ENCODE measurements around the gene TASP1.
"Not testable (repeated sequence)": the region's sequence is repeated elsewhere in the genome, so short reads cannot be mapped to it uniquely, and the experiment has no call there.

Gene TASP1

GRCh38 chr20:13382786-13383185 lies 255.9 kb downstream of the TASP1 start:
- DNase-seq: no peak

GRCh38 chr20:13380497-13381229 lies 258.1 kb downstream of the TASP1 start:
- not testable (repeated sequence) for DNase-seq

GRCh38 chr20:13373400-13373799 lies 265.3 kb downstream of the TASP1 start:
- DNase-seq: no peak

- no peak for DNase-seq
These were observed 274.2 kb downstream of the TASP1 start for GRCh38 chr20:13364278-13365170.

- no peak for DNase-seq
These were observed 275.3 kb downstream of the TASP1 start for GRCh38 chr20:13363473-13363872.

GRCh38 chr20:13362165-13362564 lies 276.6 kb downstream of the TASP1 start:
- not testable (repeated sequence) for DNase-seq

- not testable (repeated sequence) for DNase-seq
These were observed 279.8 kb downstream of the TASP1 start for GRCh38 chr20:13358936-13359335.

- DNase-seq: not testable (repeated sequence)
These were observed 280.9 kb downstream of the TASP1 start for GRCh38 chr20:13357782-13358181.

GRCh38 chr20:13356591-13356990 lies 282.1 kb downstream of the TASP1 start:
- no peak for DNase-seq

GRCh38 chr20:13355941-13356486 lies 282.7 kb downstream of the TASP1 start:
- no peak for DNase-seq

- DNase-seq: no peak
These were observed 283.3 kb downstream of the TASP1 start for GRCh38 chr20:13355411-13355810.

- no peak for DNase-seq
These were observed 285.3 kb downstream of the TASP1 start for GRCh38 chr20:13353261-13353945.

GRCh38 chr20:13349235-13349604 lies 289.5 kb downstream of the TASP1 start:
- DNase-seq: no peak

- no peak for DNase-seq
These were observed 290.2 kb downstream of the TASP1 start for GRCh38 chr20:13348311-13349234.

- DNase-seq: no peak
These were observed 294.1 kb downstream of the TASP1 start for GRCh38 chr20:13344671-13345070.

- no peak for DNase-seq
These were observed 296.1 kb downstream of the TASP1 start for GRCh38 chr20:13342469-13343242.

- no peak for DNase-seq
These were observed 296.9 kb downstream of the TASP1 start for GRCh38 chr20:13341737-13342393.

- DNase-seq: no peak
These were observed 298.6 kb downstream of the TASP1 start for GRCh38 chr20:13340088-13340487.

All from stimulated activated naive CD4-positive, alpha-beta T cell treated with Interleukin-2 at 50 U/mL for 16 hours (primary cell).